ENCODE data around the gene DAGLA. TPM values are rescaled to one million over a fixed set of nuclear protein-coding genes. Genes with fewer than 3 reads are reported as not detected.

The DAGLA gene
- total RNA-seq, 1 experiment from 2014 or later = 4.5 TPM

DNA sequence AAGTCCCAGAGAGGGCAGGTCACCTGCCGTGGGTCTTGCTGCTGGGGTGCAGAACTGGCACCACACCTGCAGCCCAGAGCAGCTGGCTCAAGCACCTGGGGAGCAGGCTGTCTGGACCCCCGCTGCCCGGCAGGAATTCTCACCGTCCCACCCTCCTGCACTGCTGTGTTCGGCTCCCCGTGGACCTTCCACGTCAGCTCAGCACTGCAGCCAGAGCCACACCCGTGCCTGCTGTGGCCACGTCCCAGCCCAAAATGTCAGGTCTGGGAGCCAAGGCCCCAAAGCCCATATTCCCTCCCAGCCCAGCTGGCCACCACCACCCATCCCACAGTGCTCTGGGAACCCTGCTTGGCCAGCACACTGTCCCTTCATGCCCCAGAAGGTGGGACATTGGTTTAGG is 44.2 kb downstream of the DAGLA start:
- no peak overlapping the region for H3K27ac ChIP-seq (ENCODE audit: insufficient read length, low read depth, low read length)
- no peak overlapping the region for H2BK120ac ChIP-seq (ENCODE audit: low read depth, low read length, poor library complexity, severe bottlenecking)
- no peaks in the 10 kb centered on the region for H3K23me2 ChIP-seq (ENCODE audit: insufficient read length, low read depth, low read length, poor library complexity, severe bottlenecking)
- H2AFZ ChIP-seq (ENCODE audit: low read length) = no peak overlapping the region
- H3K56ac ChIP-seq (ENCODE audit: insufficient read length, low read depth, low read length) = no peak overlapping the region
- H4K5ac ChIP-seq (ENCODE audit: insufficient read length, low read depth, low read length) = no peak overlapping the region
- H3K4me1 Mint-ChIP-seq = peaks cover 3% of the 10 kb centered on the region in 2 experiments; a peak in 3 of 4 replicates
- TF ChIP-seq, protein P1, sequence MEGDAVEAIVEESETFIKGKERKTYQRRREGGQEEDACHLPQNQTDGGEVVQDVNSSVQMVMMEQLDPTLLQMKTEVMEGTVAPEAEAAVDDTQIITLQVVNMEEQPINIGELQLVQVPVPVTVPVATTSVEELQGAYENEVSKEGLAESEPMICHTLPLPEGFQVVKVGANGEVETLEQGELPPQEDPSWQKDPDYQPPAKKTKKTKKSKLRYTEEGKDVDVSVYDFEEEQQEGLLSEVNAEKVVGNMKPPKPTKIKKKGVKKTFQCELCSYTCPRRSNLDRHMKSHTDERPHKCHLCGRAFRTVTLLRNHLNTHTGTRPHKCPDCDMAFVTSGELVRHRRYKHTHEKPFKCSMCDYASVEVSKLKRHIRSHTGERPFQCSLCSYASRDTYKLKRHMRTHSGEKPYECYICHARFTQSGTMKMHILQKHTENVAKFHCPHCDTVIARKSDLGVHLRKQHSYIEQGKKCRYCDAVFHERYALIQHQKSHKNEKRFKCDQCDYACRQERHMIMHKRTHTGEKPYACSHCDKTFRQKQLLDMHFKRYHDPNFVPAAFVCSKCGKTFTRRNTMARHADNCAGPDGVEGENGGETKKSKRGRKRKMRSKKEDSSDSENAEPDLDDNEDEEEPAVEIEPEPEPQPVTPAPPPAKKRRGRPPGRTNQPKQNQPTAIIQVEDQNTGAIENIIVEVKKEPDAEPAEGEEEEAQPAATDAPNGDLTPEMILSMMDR (conservative IDR thresholded peaks at IDR 0.05) = no peak
- WGBS (ENCODE audit: extremely low coverage, insufficient read length, low lambda C conversion rate) = no CpG with 5 or more reads among the region's 9 CpGs
- no peak overlapping the region for H2AK5ac ChIP-seq (ENCODE audit: insufficient read length, low read length)
- no peak overlapping the region for H3K4me3 Mint-ChIP-seq
- no peaks in the 10 kb centered on the region; the same call in 1 of the 2 replicates for H3K4me1 ChIP-seq (ENCODE audit: insufficient read depth, low read length)
- H2BK15ac ChIP-seq (ENCODE audit: low read depth, low read length) = no peak overlapping the region
- no peak overlapping the region for H3T11ph ChIP-seq (ENCODE audit: low read length)
- no peak overlapping the region for H3K14ac ChIP-seq (ENCODE audit: insufficient read depth, low read length)
- no peaks in the 10 kb centered on the region for H3K9me3 ChIP-seq (ENCODE audit: control insufficient read depth, low read depth, low read length)
- no peaks in the 10 kb centered on the region for H3K79me1 ChIP-seq (ENCODE audit: insufficient read depth, low read depth, low read length, poor library complexity, severe bottlenecking)
- H3K36me3 Mint-ChIP-seq (ENCODE audit: insufficient read depth in 1 of 3, low read depth in 3 of 3) = peaks cover 6 to 26% (median 23%) of the 10 kb centered on the region in 3 experiments; a peak in 6 of 7 replicates
- H3K4me2 ChIP-seq (ENCODE audit: insufficient read depth, insufficient read length, low read length) = no peak overlapping the region
- H3K23ac ChIP-seq (ENCODE audit: insufficient read length, low read depth, low read length) = no peak overlapping the region
- no peak overlapping the region for H2BK12ac ChIP-seq (ENCODE audit: insufficient read length, low read depth, low read length)
- H4K91ac ChIP-seq (ENCODE audit: insufficient read length, low read depth, low read length) = no peak overlapping the region
- H4K20me1 ChIP-seq (ENCODE audit: control insufficient read depth, insufficient read depth, insufficient read length) = no peaks in the 10 kb centered on the region
- H4K8ac ChIP-seq (replicated peaks; ENCODE audit: insufficient read length, low read depth, low read length) = no peak overlapping the region
- no peak overlapping the region for H3K9ac ChIP-seq (ENCODE audit: extremely low read depth, insufficient read length, low read length)
- no peak overlapping the region for H3K4ac ChIP-seq (ENCODE audit: low read depth, low read length)
- no peak overlapping the region for H2BK5ac ChIP-seq (ENCODE audit: insufficient read length, low read length)
- H3K18ac ChIP-seq (ENCODE audit: insufficient read length, low read depth, low read length) = no peak overlapping the region
- no peak for DNase-seq
- no peaks in the 10 kb centered on the region for H3K27me3 Mint-ChIP-seq (ENCODE audit: low read depth)
- no peak overlapping the region for H2BK20ac ChIP-seq (ENCODE audit: low read depth, low read length, poor library complexity, severe bottlenecking)
- no peaks in the 10 kb centered on the region for H3K9me3 Mint-ChIP-seq
- no peaks in the 10 kb centered on the region for H3K27me3 ChIP-seq (ENCODE audit: insufficient read depth, low read length)
- H3K79me2 ChIP-seq (ENCODE audit: insufficient read depth, low read length) = no peaks in the 10 kb centered on the region; the same call in 1 of the 2 replicates
- H3K27ac Mint-ChIP-seq = no peak overlapping the region; a peak in 1 of 7 replicates

Data from H9 (cell line).